ENCODE results near the gene NTN1.

The NTN1 gene

DNA sequence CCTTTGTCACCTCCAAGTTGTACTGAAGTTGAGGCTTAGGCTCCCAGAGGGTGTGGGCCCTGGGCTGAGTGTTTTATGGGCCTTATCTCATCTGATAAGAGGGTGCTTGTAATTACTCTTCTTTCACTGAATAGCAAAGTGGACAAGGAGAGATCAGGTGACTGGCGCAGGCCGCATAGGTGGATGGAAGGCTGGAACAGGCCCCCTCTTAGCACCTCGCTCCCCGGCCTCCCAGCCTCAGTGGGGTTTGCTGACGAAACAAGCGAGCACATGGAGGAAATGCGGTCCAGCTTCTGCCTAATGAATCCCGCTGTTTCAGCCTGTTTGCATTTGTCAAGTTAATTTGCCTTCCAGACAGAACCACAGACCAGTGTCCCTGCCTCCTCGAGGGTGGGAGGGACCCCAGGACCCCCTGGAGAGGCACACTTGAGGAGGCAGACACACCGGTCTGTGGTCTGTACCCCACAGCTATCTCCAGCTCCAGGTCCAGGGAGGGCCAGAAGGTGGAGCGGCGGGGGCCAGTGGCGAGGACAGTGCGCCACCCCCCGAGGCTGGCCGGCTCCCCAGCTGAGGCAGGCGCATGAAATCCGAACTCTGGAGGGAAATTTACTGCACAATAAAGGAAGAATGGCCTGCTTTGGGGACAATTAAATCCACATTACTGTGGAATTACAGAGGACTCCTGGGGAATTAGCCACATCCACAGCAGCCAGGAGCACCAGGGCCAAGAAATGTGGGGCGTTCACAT, 123.4 kb downstream of the NTN1 start:
- no peak overlapping the region for H3K4me2 ChIP-seq (ENCODE audit: low read length)
- no peaks in the 10 kb centered on the region for H3K79me2 ChIP-seq (ENCODE audit: low read length)
- no peaks in the 10 kb centered on the region for H4K20me1 ChIP-seq (ENCODE audit: insufficient read depth, low read length)
- no peak overlapping the region for H3K9ac ChIP-seq (ENCODE audit: low read length)
- no peaks in the 10 kb centered on the region for H3K27me3 ChIP-seq (ENCODE audit: low read depth, low read length)
- H2AFZ ChIP-seq (ENCODE audit: low read depth, low read length): no peak overlapping the region
- H3K27ac ChIP-seq (ENCODE audit: low read length): no peak overlapping the region
- no peaks in the 10 kb centered on the region for H3K4me1 ChIP-seq (ENCODE audit: low read length)
- no peaks in the 10 kb centered on the region for H3K9me3 ChIP-seq (ENCODE audit: insufficient read depth, low read length)
- TF ChIP-seq, protein P1, sequence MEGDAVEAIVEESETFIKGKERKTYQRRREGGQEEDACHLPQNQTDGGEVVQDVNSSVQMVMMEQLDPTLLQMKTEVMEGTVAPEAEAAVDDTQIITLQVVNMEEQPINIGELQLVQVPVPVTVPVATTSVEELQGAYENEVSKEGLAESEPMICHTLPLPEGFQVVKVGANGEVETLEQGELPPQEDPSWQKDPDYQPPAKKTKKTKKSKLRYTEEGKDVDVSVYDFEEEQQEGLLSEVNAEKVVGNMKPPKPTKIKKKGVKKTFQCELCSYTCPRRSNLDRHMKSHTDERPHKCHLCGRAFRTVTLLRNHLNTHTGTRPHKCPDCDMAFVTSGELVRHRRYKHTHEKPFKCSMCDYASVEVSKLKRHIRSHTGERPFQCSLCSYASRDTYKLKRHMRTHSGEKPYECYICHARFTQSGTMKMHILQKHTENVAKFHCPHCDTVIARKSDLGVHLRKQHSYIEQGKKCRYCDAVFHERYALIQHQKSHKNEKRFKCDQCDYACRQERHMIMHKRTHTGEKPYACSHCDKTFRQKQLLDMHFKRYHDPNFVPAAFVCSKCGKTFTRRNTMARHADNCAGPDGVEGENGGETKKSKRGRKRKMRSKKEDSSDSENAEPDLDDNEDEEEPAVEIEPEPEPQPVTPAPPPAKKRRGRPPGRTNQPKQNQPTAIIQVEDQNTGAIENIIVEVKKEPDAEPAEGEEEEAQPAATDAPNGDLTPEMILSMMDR (IDR thresholded peaks at IDR 0.05; ENCODE audit: low read depth, low read length): no peak
- TF ChIP-seq EZH2phosphoT487 (IDR thresholded peaks at IDR 0.05; ENCODE audit: low read depth): no peak
- no peaks in the 10 kb centered on the region for H3K36me3 ChIP-seq (replicated peaks; ENCODE audit: low read depth, low read length)
- no peak overlapping the region for H3K4me3 ChIP-seq (ENCODE audit: low read length)

DNA sequence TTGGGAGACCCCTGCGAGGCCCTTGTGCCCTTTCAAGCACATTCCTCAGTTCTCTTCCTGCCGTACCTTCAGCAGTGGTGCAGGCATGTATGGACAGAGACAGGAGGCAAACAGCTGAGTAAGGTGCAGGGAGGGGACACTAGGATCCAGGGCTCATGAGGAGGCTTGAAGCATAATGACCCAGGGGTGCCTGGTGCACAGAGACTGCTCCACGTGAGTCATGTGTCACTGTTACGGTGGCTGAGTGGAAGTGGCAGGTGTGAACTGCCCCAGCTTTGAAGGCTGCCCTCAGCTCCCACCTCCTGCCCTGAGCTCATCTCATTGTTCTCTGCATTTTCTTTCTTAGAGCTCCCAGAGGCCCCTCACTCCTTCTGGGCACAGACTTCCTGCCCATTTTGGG, 124.8 kb downstream of the NTN1 start:
- H3K27ac ChIP-seq (ENCODE audit: low read length): no peak overlapping the region
- no peak overlapping the region for H3K4me2 ChIP-seq (ENCODE audit: low read length)
- no peaks in the 10 kb centered on the region for H3K27me3 ChIP-seq (ENCODE audit: low read depth, low read length)
- no peaks in the 10 kb centered on the region for H3K4me1 ChIP-seq (ENCODE audit: low read length)
- TF ChIP-seq EZH2phosphoT487 (IDR thresholded peaks at IDR 0.05; ENCODE audit: low read depth): no peak
- TF ChIP-seq, protein P1 (IDR thresholded peaks at IDR 0.05; ENCODE audit: low read depth, low read length): no peak
- H4K20me1 ChIP-seq (ENCODE audit: insufficient read depth, low read length): no peaks in the 10 kb centered on the region
- no peaks in the 10 kb centered on the region for H3K79me2 ChIP-seq (ENCODE audit: low read length)
- H3K36me3 ChIP-seq (replicated peaks; ENCODE audit: low read depth, low read length): no peaks in the 10 kb centered on the region
- H3K9ac ChIP-seq (ENCODE audit: low read length): no peak overlapping the region
- no peak overlapping the region for H3K4me3 ChIP-seq (ENCODE audit: low read length)
- H3K9me3 ChIP-seq (ENCODE audit: insufficient read depth, low read length): no peaks in the 10 kb centered on the region
- no peak overlapping the region for H2AFZ ChIP-seq (ENCODE audit: low read depth, low read length)

DNA sequence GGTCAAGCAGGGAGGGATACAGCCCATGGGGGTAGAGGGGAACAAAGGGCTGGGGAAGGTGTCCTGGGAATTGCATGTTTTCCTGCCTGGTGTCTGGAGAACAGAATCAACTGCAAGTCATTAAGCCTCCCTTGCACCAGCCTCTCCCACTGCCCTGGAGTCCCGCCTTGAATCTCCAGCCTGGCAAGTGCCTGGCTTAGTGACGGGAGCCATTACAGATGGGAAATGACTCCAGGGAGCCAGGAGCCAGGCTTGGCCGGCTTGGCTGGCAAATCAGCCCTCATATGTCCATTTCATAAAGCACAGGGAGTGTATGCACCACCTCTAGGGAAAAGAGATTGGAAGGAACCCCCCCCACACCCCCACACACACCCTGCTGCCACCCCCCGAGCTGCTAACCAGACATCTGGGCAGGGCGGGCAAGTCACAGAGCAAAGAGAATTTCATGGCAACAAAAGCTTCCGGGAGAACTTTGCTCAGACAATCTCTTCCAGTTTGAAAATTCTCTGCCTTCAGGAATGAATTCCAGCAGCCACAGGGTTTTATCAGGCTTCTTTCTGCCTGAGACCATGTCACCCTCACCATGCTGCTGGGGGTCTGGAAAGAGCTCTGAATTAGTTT, 127.7 kb downstream of the NTN1 start:
- TF ChIP-seq EZH2phosphoT487 (IDR thresholded peaks at IDR 0.05; ENCODE audit: low read depth): no peak
- TF ChIP-seq, protein P1 (IDR thresholded peaks at IDR 0.05; ENCODE audit: low read depth, low read length): no peak
- no peak overlapping the region for H3K27ac ChIP-seq (ENCODE audit: low read length)
- no peak overlapping the region for H3K9ac ChIP-seq (ENCODE audit: low read length)
- H3K4me1 ChIP-seq (ENCODE audit: low read length): no peaks in the 10 kb centered on the region
- no peaks in the 10 kb centered on the region for H3K36me3 ChIP-seq (replicated peaks; ENCODE audit: low read depth, low read length)
- no peaks in the 10 kb centered on the region for H3K27me3 ChIP-seq (ENCODE audit: low read depth, low read length)
- no peak overlapping the region for H3K4me2 ChIP-seq (ENCODE audit: low read length)
- H3K4me3 ChIP-seq (ENCODE audit: low read length): no peak overlapping the region
- no peak overlapping the region for H2AFZ ChIP-seq (ENCODE audit: low read depth, low read length)
- no peaks in the 10 kb centered on the region for H3K79me2 ChIP-seq (ENCODE audit: low read length)
- H3K9me3 ChIP-seq (ENCODE audit: insufficient read depth, low read length): no peaks in the 10 kb centered on the region
- H4K20me1 ChIP-seq (ENCODE audit: insufficient read depth, low read length): no peaks in the 10 kb centered on the region

DNA sequence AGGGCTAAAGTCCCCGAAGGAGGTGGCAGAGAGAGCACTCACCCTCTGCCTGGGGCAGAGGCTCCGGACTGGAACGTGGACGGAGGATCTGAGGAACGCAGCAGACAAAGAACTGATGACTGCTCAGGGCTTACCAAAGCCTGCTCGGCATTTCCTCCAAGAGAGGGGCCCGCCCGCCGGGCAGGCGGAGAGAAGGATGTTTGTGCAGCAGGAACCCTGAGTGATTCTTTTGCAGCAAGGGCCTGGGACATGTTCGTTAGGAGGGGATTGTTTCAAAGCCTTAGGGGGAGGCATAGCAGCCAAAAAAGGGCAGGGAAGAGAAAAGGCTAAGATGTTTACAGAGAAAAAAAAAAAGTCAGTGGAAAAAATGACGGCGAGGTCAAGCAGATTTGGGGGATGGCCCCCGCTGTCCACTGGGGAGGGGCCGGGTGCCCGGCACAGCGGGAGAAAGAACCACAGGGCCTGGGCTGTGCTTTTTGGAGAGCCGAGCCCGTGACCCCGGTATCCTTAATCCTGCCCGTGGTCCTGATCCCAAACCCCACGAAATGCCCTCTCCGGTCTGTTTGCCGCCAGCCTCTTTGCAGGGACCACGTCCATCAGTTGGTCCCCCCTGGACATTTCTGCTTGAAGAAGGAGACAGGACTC, 129.3 kb downstream of the NTN1 start:
- H3K27ac ChIP-seq (ENCODE audit: low read length): no peak overlapping the region
- no peaks in the 10 kb centered on the region for H3K79me2 ChIP-seq (ENCODE audit: low read length)
- TF ChIP-seq EZH2phosphoT487 (IDR thresholded peaks at IDR 0.05; ENCODE audit: low read depth): no peak

More for the DNA sequence above, 129.3 kb downstream of the NTN1 start:
- H3K36me3 ChIP-seq (replicated peaks; ENCODE audit: low read depth, low read length): no peaks in the 10 kb centered on the region
- no peaks in the 10 kb centered on the region for H3K4me1 ChIP-seq (ENCODE audit: low read length)
- no peak overlapping the region for H3K4me3 ChIP-seq (ENCODE audit: low read length)
- no peak overlapping the region for H3K4me2 ChIP-seq (ENCODE audit: low read length)
- H3K9ac ChIP-seq (ENCODE audit: low read length): no peak overlapping the region
- no peaks in the 10 kb centered on the region for H3K27me3 ChIP-seq (ENCODE audit: low read depth, low read length)
- no peaks in the 10 kb centered on the region for H4K20me1 ChIP-seq (ENCODE audit: insufficient read depth, low read length)
- H2AFZ ChIP-seq (ENCODE audit: low read depth, low read length): no peak overlapping the region
- no peaks in the 10 kb centered on the region for H3K9me3 ChIP-seq (ENCODE audit: insufficient read depth, low read length)

Measured in OCI-LY3 (cell line).